Fibroblast of lung (primary cell): ENCODE data around the gene NEB. TPM values are rescaled to one million over a fixed set of nuclear protein-coding genes. Genes with fewer than 3 reads are reported as not detected.

Experiments used
- DNase-seq, 2 donors: peaks; one replicate each; pipeline versions ENCODE4 v3.0.0 to v3.0.0-alpha.2; 2010; ENCODE audit warnings: low read depth in 2 of 2
- H2AFZ ChIP-seq: 2 replicates; pipeline ENCODE4 v1.5.1; 2012; ENCODE audit warnings: low read length, control low read depth, inconsistent platforms
- H3K27ac ChIP-seq: 2 replicates; pipeline ENCODE4 v1.5.1; 2011; ENCODE audit warnings: low read length, control low read depth; ENCODE audit not compliant: insufficient read depth
- H3K27me3 ChIP-seq: 2 replicates; pipeline ENCODE4 v1.5.1; 2011; ENCODE audit warnings: mild to moderate bottlenecking, low read length; ENCODE audit not compliant: control insufficient read depth, insufficient read depth
- H3K36me3 ChIP-seq: 2 replicates; pipeline ENCODE4 v1.5.1; 2011; ENCODE audit warnings: low read length; ENCODE audit not compliant: control insufficient read depth, insufficient read depth
- H3K4me1 ChIP-seq: 2 replicates; pipeline ENCODE4 v1.5.1; 2011; ENCODE audit warnings: low read length; ENCODE audit not compliant: control insufficient read depth, insufficient read depth; ENCODE audit errors: extremely low read depth
- H3K4me2 ChIP-seq: 2 replicates; pipeline ENCODE4 v1.5.1; 2011; ENCODE audit warnings: low read length, control low read depth; ENCODE audit not compliant: insufficient read depth; ENCODE audit errors: extremely low read depth
- H3K4me3 ChIP-seq, 4 experiments: fragments of 200-600 bp in 1 of 4; sonication (generic) in 1 of 4; replicated peaks in 1 of 4; 2 replicates each; pipeline ENCODE4 v1.5.1; 2011 to 2016; ENCODE audit warnings: low read length in 4 of 4, low read depth in 3 of 4, mild to moderate bottlenecking in 3 of 4, control low read depth in 2 of 4, inconsistent platforms in 1 of 4, mixed read lengths in 1 of 4; ENCODE audit not compliant: insufficient read depth in 1 of 4; ENCODE audit errors: control extremely low read depth in 1 of 4
- H3K79me2 ChIP-seq: 2 replicates; pipeline ENCODE4 v1.5.1; 2012; ENCODE audit warnings: mild to moderate bottlenecking, low read length, inconsistent platforms; ENCODE audit not compliant: control insufficient read depth, insufficient read depth
- H3K9ac ChIP-seq: 2 replicates; pipeline ENCODE4 v1.5.1; 2011; ENCODE audit warnings: mild to moderate bottlenecking, low read length, control low read depth; ENCODE audit not compliant: insufficient read depth
- H3K9me3 ChIP-seq: 2 replicates; pipeline ENCODE4 v1.5.1; 2012; ENCODE audit warnings: low read depth, low read length; ENCODE audit not compliant: control insufficient read depth, insufficient read depth
- H4K20me1 ChIP-seq: 2 replicates; pipeline ENCODE4 v1.5.1; 2011; ENCODE audit warnings: low read length; ENCODE audit not compliant: control insufficient read depth, insufficient read depth; ENCODE audit errors: extremely low read depth
- EZH2 ChIP-seq: IDR thresholded peaks from 2 replicates; pipeline ENCODE4 v1.5.1; 2012; ENCODE audit warnings: low read length, control low read depth, mild to moderate bottlenecking; ENCODE audit errors: missing control alignments
- polyA plus RNA-seq, 2 donors: library from polyadenylated mRNA; depleted of rRNA in 1 of 2; stranded (reverse) in 1 of 2; unstranded in 1 of 2; fragments of >200 nt; gene quantifications; 2 replicates each; pipeline ENCODE4 v1.2.1, GENCODE V29; 2011 to 2012; ENCODE audit warnings: missing spikeins in 1 of 2
- total RNA-seq: library from RNA; depleted of rRNA; stranded (reverse); fragments of >200 nt; gene quantifications from 2 replicates; pipeline ENCODE4 v1.2.1, GENCODE V29; 2014
- TF ChIP-seq, protein P1 (sequence below), 2 donors: IDR thresholded peaks in 1 of 2; conservative IDR thresholded peaks in 1 of 2; 1 replicate in 1 of 2; 2 replicates in 1 of 2; pipeline ENCODE4 v1.5.1; 2011 to 2012; ENCODE audit warnings: low read length in 2 of 2, control low read depth in 1 of 2, inconsistent platforms in 1 of 2, low read depth in 1 of 2, mild to moderate bottlenecking in 1 of 2

The NEB gene
- total and polyA plus RNA-seq, 2 donors (not counting 1 experiment from before 2014, with no cell fraction given), result 0.17 to 0.26 TPM

DNA sequence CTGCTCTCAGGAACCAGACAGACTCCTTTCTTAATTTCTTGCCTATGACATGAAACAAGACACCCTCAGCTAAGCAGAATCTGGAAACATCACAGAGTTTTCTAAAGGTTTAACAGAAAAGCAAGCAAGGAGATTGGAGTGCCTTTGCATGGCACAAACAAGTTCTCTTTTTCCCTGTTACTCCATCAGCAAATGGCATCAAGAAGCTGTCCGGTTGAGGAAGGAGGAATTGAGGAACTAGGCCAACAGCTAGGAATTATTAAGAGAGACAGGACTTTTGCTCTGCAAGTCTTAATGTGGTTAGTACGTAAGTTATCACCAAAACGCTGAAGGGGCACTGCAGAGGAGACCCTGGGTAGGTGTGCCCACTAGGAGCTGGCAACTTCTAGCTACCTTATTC lies 53.2 kb downstream of the NEB start:
- Histone ChIP-seq H3K4me3 (no peak overlapping the region), H3K9me3 (no peaks in the 10 kb centered on the region), H3K9ac (no peak overlapping the region), H4K20me1 (no peaks in the 10 kb centered on the region), H3K79me2 (no peaks in the 10 kb centered on the region), H3K27me3 (no peaks in the 10 kb centered on the region), H3K27ac (no peak overlapping the region), H3K36me3 (no peaks in the 10 kb centered on the region), H3K4me1 (no peaks in the 10 kb centered on the region), H2AFZ (no peak overlapping the region), H3K4me2 (no peak overlapping the region)
- TF ChIP-seq EZH2, result no peak
- DNase-seq, result no peak

GRCh38 chr2:151679994-151680393 lies 54.3 kb downstream of the NEB start:
- Histone ChIP-seq H2AFZ (no peak overlapping the region), H4K20me1 (no peaks in the 10 kb centered on the region), H3K4me1 (no peaks in the 10 kb centered on the region), H3K79me2 (no peaks in the 10 kb centered on the region), H3K27ac (no peak overlapping the region), H3K9me3 (no peaks in the 10 kb centered on the region), H3K9ac (no peak overlapping the region), H3K36me3 (no peaks in the 10 kb centered on the region), H3K27me3 (no peaks in the 10 kb centered on the region), H3K4me3 (no peak overlapping the region), H3K4me2 (no peak overlapping the region)
- DNase-seq, result no peak
- TF ChIP-seq, protein P1, sequence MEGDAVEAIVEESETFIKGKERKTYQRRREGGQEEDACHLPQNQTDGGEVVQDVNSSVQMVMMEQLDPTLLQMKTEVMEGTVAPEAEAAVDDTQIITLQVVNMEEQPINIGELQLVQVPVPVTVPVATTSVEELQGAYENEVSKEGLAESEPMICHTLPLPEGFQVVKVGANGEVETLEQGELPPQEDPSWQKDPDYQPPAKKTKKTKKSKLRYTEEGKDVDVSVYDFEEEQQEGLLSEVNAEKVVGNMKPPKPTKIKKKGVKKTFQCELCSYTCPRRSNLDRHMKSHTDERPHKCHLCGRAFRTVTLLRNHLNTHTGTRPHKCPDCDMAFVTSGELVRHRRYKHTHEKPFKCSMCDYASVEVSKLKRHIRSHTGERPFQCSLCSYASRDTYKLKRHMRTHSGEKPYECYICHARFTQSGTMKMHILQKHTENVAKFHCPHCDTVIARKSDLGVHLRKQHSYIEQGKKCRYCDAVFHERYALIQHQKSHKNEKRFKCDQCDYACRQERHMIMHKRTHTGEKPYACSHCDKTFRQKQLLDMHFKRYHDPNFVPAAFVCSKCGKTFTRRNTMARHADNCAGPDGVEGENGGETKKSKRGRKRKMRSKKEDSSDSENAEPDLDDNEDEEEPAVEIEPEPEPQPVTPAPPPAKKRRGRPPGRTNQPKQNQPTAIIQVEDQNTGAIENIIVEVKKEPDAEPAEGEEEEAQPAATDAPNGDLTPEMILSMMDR (conservative IDR thresholded peaks at IDR 0.05 in 1 of 2, IDR thresholded peaks at IDR 0.05 in 1 of 2; ENCODE audit: low read depth in 1 of 2, low read length in 2 of 2), result no peak
- no peak for TF ChIP-seq EZH2

DNA sequence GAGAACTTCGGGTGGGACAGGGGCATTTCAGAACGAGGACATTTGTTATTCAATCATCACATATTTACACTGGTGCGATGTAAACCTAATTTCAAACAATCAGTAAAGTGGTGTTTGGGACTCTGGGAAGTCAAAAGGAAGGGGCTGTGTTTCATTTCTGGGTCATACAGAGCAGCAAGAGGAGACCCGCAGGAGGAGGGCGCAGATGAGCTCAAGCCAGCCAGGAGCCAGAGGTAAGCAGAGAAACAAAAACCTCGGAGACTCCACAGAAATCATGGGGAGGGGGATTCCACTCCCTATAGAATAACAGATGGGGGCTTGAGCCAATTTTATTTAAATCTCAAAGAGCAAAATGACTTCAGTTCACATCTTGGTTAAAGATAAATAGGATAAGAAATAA lies 55.4 kb downstream of the NEB start:
- TF ChIP-seq EZH2, result no peak
- TF ChIP-seq, protein P1 (conservative IDR thresholded peaks at IDR 0.05 in 1 of 2, IDR thresholded peaks at IDR 0.05 in 1 of 2; ENCODE audit: low read depth in 1 of 2, low read length in 2 of 2), result no peak

More for the DNA sequence above, 55.4 kb downstream of the NEB start:
- H4K20me1 ChIP-seq, result no peaks in the 10 kb centered on the region
- H3K27ac ChIP-seq, result no peak overlapping the region
- no peaks in the 10 kb centered on the region for H3K4me1 ChIP-seq
- no peaks in the 10 kb centered on the region for H3K36me3 ChIP-seq
- no peak overlapping the region for H3K4me2 ChIP-seq
- H3K79me2 ChIP-seq, result no peaks in the 10 kb centered on the region
- no peak overlapping the region for H3K9ac ChIP-seq
- DNase-seq, result no peak
- H3K9me3 ChIP-seq, result no peaks in the 10 kb centered on the region
- H2AFZ ChIP-seq, result no peak overlapping the region
- H3K27me3 ChIP-seq, result no peaks in the 10 kb centered on the region
- H3K4me3 ChIP-seq, result no peak overlapping the region
